GM19023 (cell line): ENCODE data around the gene DBR1.

Experiments
- ATAC-seq: cut with Tn5 transposase; IDR thresholded peaks from one replicate; pipeline ENCODE4 v1.9.1; 2021; ENCODE audit warnings: mild to moderate bottlenecking, moderate library complexity; ENCODE audit not compliant: unreplicated experiment

DBR1 gene

GRCh38 chr3:138174421-138175131 lies at the start of gene DBR1:
Gene DBR1 (minus strand): TSS chr3:138174921. CDS start chr3:138174795, 126 bp downstream.
- peak; percentile 91 for ATAC-seq

- no peak for ATAC-seq
Measured at GRCh38 chr3:138222942-138223287, 48.2 kb upstream of the DBR1 start.

DNA sequence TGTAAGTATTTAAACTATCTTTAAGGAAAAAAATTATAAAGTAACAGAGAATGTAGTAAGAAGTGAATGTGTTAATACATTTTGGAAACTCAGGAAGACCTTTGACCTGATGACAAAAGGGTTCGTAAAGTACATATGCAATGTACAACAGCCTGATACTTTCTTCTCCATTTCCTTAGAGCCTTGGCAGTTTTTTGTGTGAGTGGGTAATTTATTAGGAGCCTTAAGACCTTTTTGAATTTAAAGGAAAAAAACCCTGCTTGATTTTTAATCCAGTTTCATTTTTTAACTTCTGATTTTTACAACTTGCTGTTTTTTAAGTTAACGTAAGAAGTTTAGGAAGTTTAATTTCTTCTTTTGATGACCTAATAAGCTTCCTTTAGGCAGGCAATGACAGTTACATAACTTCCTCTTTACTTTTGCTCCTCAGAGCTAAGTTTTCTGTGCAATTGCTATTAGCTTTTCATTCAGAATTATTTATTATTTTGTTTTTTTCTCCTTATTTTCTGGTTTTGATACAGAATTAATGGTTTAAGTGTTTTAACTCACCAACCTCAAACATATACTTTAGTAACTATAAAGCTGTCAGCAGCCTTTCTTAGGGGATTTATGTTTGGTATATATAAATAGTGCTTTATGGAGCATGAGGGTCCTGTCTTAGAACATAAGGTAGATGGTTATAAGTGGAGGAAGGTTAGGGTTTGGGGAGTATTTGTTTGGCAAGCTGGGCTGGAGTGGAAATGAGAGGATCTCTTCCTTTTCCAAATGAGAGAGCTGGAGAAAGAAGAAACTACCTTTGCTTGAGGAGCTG lies 47.6 kb upstream of the DBR1 start:
- ATAC-seq, result no peak

DNA sequence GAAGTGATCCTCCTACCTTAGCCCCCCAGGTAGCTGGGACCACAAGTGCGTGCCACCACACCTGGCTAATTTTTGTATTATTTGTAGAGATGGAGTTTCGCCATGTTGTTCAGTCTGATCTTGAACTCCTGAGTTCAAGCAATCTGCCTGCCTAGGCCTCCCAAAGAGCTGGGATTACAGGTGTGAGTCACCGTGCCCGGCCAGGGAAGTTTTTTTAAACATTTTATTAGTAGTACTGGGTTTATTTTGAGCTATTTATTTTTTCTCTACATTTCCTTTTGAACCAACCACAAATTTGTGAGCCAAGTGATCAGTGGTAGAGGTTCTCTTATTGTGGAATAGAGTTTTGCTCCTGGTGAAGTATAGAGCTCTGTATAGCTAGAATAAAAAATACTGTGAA lies 46.1 kb upstream of the DBR1 start:
- no peak for ATAC-seq

GRCh38 chr3:138220242-138220641 lies 45.5 kb upstream of the DBR1 start:
- ATAC-seq, result no peak

- no peak for ATAC-seq
Measured at GRCh38 chr3:138219255-138219654, 44.5 kb upstream of the DBR1 start.

- no peak for ATAC-seq
Measured at GRCh38 chr3:138213398-138214085, 38.8 kb upstream of the DBR1 start.

DNA sequence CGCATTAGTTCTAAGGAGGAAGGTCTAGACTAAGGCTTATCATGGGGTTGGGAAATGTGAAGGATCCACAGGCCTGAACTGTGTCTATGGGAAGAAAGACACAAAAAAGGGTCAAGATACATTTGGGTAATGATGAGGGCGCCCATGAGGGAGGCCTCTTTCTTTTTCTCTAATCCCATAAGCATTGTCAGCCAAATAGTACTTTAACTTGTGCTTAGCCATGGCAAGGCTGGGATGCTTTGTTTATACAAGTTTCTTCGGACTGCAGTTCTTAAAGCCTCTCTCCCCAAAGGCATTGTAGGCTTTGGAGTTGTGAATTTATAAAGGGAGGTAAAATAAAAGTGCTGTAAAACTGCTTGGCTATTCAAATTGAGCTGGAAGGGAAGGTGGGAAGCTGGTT lies 35.8 kb upstream of the DBR1 start:
- ATAC-seq, result no peak

DNA sequence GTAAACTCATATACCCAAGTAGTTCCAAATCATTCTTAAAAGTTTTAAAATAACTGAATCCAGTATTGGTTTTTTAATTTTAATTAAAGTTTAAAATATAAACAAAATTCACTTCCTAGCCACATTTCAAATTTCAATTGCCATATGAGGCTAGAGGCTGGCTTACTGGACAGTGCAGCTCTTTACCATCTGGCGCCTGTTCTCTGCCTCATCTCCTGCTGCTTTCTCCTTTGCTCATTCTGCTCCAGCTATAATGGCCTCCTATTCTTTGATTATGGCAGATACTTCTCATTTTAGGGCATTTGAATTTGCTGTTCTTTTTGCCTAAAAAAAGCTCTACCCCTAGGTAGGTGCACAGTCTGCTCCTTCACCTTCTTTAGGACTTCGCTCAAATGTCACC lies 31.5 kb upstream of the DBR1 start:
- ATAC-seq, result no peak

DNA sequence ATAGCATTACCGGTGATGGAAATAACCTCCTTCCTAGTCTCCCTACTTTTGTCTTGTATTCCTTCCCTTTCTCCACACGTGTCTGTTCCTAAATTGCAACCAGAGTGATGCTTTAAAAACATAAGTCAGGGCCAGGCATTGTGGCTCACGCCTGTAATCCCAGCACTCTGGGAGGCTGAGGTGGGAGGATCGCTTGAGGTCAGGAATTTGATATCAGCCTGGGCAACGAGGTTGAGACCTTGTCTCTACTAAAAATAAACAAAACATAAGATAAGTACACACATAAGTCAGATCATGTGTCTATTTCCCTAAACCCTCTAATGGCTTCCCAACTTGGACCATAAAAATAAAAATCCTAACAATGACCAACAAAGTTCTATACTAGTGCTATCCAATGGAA lies 30.8 kb upstream of the DBR1 start:
- no peak for ATAC-seq

- no peak for ATAC-seq
Measured at GRCh38 chr3:138203938-138204337, 29.2 kb upstream of the DBR1 start.

GRCh38 chr3:138202945-138203701 lies 28.4 kb upstream of the DBR1 start:
- no peak for ATAC-seq

GRCh38 chr3:138200424-138200823 lies 25.7 kb upstream of the DBR1 start:
- ATAC-seq, result no peak

- ATAC-seq, result no peak
Measured at GRCh38 chr3:138199851-138200250, 25.1 kb upstream of the DBR1 start.

GRCh38 chr3:138197524-138197923 lies 22.8 kb upstream of the DBR1 start:
- no peak for ATAC-seq

GRCh38 chr3:138197058-138197457 lies 22.3 kb upstream of the DBR1 start:
- ATAC-seq, result no peak

DNA sequence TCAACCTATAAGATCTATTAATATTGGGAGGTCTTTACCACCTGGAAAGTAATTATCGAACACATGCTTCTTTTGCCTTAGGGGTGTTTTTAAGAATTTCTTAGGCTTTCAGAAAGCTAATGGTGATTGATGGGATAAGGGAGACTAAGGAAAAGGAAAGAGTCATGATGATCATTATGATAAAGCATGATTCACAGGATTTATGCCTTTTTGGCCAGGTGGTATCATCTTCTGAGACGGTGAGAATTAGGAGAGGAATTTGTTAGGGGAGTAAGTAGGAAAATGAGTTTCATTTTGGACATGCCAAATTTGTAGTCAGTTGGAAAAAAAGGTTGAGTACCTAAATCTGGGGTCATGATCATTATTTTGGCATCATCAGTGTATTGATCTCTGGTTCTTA lies 21.3 kb upstream of the DBR1 start:
- ATAC-seq, result no peak

- no peak for ATAC-seq
Measured at GRCh38 chr3:138195481-138195880, 20.8 kb upstream of the DBR1 start.

GRCh38 chr3:138188013-138188730 lies 13.5 kb upstream of the DBR1 start:
- no peak for ATAC-seq

DNA sequence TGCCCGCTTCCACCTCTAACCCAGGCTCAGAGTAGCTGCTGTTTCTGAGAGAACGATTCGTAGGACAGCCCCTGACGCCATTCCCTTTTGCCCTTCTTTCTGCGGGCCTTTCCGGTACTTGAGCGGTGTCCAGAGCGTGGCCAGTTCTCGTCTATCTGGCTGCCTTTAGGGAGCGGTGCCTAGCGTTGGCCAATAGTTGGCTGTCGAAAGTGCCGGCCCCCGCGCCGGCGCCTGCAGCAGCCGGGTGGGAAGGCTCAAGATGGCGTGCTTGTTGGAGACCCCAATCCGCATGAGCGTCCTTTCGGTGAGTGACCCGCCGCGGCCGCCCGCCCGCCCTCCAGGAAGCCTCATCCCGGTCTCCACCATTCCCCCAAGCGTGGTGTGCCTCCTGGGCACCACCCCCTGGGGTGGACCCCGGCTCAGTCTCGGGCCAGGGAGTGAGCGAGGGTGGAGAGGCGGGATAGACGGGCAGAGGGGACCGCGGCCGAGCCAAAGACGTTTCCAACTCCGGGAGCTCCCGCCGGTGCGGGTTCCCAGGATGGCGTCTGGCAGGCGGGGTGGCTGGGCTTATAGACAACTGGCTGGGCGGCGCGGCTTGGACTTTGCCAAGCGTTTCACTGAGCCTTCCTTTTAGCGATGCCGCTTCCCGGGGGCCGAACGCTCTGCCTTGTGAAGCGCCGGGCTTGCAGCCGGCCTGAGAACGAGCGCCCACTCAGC lies 12.7 kb upstream of the DBR1 start, which contains the start of gene ARMC8:
ARMC8 (plus strand) TSS at position 6 of the 717 bp plus-strand sequence; CDS start at position 260, 254 bp downstream.
- peak; percentile 70 for ATAC-seq
